Measurements from ENCODE around the gene BBS1. TPM values are rescaled to one million over a fixed set of nuclear protein-coding genes. Genes with fewer than 3 reads are reported as not detected.
A peak's percentile ranks its signal among the peaks of the same experiment; 100 is the strongest.
"Not testable (repeated sequence)": the region's sequence is repeated elsewhere in the genome, so short reads cannot be mapped to it uniquely, and the experiment has no call there.

Gene BBS1
- polyA plus RNA-seq, 1 donor, result 93.0 TPM

- no peak for DNase-seq
Measured at GRCh38 chr11:66570079-66570849, 59.8 kb downstream of the BBS1 start.

- DNase-seq, result no peak
Measured at GRCh38 chr11:66570850-66571180, 60.4 kb downstream of the BBS1 start.

DNA sequence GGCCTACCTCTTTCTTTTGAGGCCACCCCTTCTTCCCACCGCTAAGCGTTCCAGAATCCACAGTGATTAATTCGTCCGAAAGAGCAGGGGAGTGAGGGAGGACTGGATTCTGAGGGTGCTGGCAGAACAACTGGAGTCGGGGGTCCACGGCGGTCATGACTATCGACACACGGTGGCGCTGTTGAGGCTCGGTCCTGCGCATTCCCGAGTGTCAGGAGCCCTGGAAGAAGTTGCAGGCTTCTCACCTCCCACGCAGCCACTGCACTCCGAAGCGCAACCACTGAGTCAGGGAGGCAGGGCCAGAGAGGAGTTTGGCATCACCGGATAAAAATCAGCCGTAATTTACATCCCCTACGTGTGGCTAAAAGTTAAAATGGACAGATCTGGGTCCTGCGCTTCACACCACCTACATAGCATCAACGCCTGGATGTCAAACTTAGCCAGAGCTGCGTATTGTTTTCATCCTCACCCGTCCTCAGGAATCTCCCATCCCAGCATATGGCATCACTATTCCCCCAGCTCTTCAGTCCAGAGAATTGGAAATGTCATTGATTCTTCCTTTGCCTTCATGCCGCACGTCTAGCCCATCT lies 68.7 kb downstream of the BBS1 start:
- DNase-seq, result peak; percentile 77

- no peak for DNase-seq
Measured at GRCh38 chr11:66580803-66581202, 70.4 kb downstream of the BBS1 start.

GRCh38 chr11:66581261-66581660 lies 70.8 kb downstream of the BBS1 start:
- no peak for DNase-seq

DNA sequence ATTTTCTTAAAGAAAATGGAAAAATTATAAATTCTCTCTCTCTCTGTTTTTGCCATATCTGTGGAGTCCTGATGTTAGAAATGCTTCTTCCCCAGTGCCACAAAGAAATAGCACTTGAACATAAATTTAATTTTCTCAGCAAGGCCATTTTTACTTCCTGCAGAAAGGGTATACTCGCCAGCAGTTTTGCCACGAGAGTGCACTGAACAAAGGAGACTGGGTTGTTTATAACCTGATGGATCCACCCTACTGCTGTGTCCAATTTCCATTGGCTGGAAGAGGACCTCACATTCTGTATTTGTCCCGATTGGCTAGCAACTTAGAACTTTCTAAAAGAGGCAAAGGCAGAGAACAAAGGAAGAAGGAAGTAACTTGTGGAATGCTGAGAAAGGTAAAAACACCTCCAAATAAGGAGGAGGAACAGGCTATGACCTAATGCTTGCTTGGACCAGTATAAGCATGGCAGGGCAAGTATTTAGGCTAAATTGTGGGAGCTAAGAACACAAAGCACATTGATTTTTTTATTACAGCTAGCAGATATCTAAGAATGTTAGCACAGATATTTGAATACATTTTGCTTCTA lies 72.2 kb downstream of the BBS1 start:
- not testable (repeated sequence) for DNase-seq

Other genes starting within 250 kb of the BBS1 start
- 108 TPM for gene RAB1B, start 242.0 kb upstream of the BBS1 start, polyA plus RNA-seq (ENCODE audit: insufficient read length)
- 5.4 TPM for gene CNIH2, start 232.5 kb upstream of the BBS1 start, polyA plus RNA-seq (ENCODE audit: insufficient read length)
- 49.2 TPM for gene YIF1A, start 221.5 kb upstream of the BBS1 start, polyA plus RNA-seq (ENCODE audit: insufficient read length)
- not detected for gene TMEM151A, start 218.7 kb upstream of the BBS1 start, polyA plus RNA-seq (ENCODE audit: insufficient read length)
- 52.2 TPM for gene CD248, start 193.6 kb upstream of the BBS1 start, polyA plus RNA-seq (ENCODE audit: insufficient read length)
- 1.6 TPM for gene RIN1, start 174.2 kb upstream of the BBS1 start, polyA plus RNA-seq (ENCODE audit: insufficient read length)
- gene BRMS1, start 165.5 kb upstream of the BBS1 start, polyA plus RNA-seq (ENCODE audit: insufficient read length), result 29.6 TPM
- 43.6 TPM for gene B4GAT1, start 163.0 kb upstream of the BBS1 start, polyA plus RNA-seq (ENCODE audit: insufficient read length)
- gene SLC29A2, start 138.9 kb upstream of the BBS1 start, polyA plus RNA-seq (ENCODE audit: insufficient read length), result 20.7 TPM
- 0.55 TPM for gene NPAS4, start 89.6 kb upstream of the BBS1 start, polyA plus RNA-seq (ENCODE audit: insufficient read length)
- gene MRPL11, start 71.8 kb upstream of the BBS1 start, polyA plus RNA-seq (ENCODE audit: insufficient read length), result 67.5 TPM
- 4.9 TPM for gene PELI3, start 43.7 kb upstream of the BBS1 start, polyA plus RNA-seq (ENCODE audit: insufficient read length)
- gene DPP3, start 30.2 kb upstream of the BBS1 start, polyA plus RNA-seq (ENCODE audit: insufficient read length), result 24.3 TPM
- gene ZDHHC24, start 35.4 kb downstream of the BBS1 start, polyA plus RNA-seq (ENCODE audit: insufficient read length), result 8.4 TPM
- 1.1 TPM for gene ACTN3, start 36.3 kb downstream of the BBS1 start, polyA plus RNA-seq (ENCODE audit: insufficient read length)
- 99.0 TPM for gene CTSF, start 58.0 kb downstream of the BBS1 start, polyA plus RNA-seq (ENCODE audit: insufficient read length)
- 0.27 TPM for gene CCDC87, start 82.4 kb downstream of the BBS1 start, polyA plus RNA-seq (ENCODE audit: insufficient read length)
- gene CCS, start 82.5 kb downstream of the BBS1 start, polyA plus RNA-seq (ENCODE audit: insufficient read length), result 54.0 TPM
- gene RBM14, start 106.0 kb downstream of the BBS1 start, polyA plus RNA-seq (ENCODE audit: insufficient read length), result 86.7 TPM
- 258 TPM for gene RBM4, start 128.1 kb downstream of the BBS1 start, polyA plus RNA-seq (ENCODE audit: insufficient read length)
- gene RBM4B, start 167.3 kb downstream of the BBS1 start, polyA plus RNA-seq (ENCODE audit: insufficient read length), result 78.4 TPM
- gene SPTBN2, start 218.6 kb downstream of the BBS1 start, polyA plus RNA-seq (ENCODE audit: insufficient read length), result 51.5 TPM

All from left kidney (tissue), 2 donors.